ENCODE measurements around the gene CNDP2.

The CNDP2 gene

DNA sequence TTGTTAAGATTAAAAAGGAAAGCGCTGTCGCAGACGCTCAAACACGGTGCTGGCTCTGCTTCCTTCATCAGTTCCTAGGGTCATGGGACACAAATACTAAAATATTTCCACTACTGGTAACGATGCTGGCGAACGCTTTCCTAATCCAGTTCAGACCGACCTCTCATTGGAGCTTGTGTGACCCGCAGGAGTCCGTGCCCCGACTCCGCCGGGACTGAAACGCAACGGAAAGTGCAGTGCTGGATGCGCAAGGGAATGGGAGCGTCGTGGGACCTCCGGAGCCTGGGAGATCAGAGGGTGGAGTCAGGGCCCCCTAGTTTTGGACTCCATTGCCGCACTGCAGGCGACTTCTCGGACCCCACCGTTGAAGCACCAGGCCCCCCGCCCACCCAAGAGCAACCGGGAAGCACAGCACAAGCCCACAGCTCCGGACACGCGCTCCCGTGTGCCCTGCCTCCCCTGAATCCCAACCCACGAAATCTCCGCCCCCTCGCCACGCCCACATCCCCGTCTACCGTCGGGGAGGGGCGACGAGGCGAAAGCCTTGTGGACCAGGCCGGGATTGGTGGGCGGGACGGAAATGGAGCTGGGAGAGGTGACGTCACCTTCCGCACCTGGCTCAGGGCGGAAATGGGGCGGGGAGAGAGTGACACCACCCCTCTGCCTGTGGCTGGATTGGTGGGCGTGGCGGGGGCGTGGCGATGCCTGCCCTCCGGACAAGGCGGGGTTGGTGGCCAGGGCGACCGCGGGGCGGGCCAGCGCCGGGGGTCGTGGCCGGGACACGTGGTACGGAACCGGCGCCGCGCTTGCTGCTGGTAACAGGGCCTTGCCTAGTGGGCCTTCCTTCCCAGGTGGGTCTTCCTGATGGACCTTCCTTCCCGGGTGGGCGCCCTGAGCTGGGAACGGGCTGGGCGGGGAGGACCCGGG is at the start of gene CNDP2:
Gene CNDP2, plus strand, starts transcription at position 783 of the 927 bp plus-strand sequence. CDS start 3,611 bp downstream, outside the sequence.
- TF ChIP-seq, protein P1, sequence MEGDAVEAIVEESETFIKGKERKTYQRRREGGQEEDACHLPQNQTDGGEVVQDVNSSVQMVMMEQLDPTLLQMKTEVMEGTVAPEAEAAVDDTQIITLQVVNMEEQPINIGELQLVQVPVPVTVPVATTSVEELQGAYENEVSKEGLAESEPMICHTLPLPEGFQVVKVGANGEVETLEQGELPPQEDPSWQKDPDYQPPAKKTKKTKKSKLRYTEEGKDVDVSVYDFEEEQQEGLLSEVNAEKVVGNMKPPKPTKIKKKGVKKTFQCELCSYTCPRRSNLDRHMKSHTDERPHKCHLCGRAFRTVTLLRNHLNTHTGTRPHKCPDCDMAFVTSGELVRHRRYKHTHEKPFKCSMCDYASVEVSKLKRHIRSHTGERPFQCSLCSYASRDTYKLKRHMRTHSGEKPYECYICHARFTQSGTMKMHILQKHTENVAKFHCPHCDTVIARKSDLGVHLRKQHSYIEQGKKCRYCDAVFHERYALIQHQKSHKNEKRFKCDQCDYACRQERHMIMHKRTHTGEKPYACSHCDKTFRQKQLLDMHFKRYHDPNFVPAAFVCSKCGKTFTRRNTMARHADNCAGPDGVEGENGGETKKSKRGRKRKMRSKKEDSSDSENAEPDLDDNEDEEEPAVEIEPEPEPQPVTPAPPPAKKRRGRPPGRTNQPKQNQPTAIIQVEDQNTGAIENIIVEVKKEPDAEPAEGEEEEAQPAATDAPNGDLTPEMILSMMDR (conservative IDR thresholded peaks at IDR 0.05; ENCODE audit: low read length) = no peak
- peak within 1 kb of the TSS; percentile 86 for H3K4me3 ChIP-seq (ENCODE audit: low read length)
- DNase-seq (ENCODE audit: low read depth) = peak; percentile 98

DNA sequence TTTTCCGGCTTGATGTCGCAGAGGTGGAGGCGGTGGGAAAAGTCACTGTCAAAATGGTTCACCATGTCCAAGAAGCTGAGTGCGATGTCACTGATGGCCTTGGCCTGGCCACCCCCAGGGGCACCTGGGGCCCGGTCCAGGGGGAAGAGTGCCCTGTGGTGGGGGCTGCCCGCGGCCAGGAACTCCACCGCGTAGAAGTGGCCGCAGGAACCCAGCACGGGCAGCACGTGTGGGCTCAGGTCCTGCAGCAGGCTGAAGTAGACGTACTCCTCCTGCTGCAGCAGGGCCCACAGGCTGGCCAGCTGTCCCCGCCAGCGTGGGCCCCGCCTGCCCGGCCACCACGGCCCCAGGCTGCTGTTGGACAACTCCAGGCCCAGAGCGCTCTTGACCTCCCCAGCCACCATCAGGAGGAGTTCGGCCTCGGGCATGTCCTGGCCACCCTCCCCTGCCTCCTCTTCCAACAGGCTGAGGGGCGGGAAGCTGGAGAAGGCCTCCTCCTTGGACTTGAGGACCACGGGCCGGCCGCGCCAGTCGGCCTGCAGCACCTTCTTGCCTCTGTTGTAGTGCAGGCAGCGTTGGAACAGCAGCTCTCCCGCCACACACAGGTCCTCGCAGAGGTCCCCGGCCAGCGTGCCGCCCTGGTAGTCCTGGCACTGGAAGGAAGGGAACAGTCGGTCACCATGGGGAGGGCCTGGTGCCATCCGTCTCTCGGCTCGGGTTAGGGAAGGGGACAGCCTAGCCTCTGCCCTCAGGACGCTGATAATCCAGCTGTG is 49.3 kb upstream of the CNDP2 start:
- H3K4me3 ChIP-seq (ENCODE audit: low read length) = no peak overlapping the region
- DNase-seq (ENCODE audit: low read depth) = no peak
- TF ChIP-seq, protein P1 (conservative IDR thresholded peaks at IDR 0.05; ENCODE audit: low read length) = no peak

DNA sequence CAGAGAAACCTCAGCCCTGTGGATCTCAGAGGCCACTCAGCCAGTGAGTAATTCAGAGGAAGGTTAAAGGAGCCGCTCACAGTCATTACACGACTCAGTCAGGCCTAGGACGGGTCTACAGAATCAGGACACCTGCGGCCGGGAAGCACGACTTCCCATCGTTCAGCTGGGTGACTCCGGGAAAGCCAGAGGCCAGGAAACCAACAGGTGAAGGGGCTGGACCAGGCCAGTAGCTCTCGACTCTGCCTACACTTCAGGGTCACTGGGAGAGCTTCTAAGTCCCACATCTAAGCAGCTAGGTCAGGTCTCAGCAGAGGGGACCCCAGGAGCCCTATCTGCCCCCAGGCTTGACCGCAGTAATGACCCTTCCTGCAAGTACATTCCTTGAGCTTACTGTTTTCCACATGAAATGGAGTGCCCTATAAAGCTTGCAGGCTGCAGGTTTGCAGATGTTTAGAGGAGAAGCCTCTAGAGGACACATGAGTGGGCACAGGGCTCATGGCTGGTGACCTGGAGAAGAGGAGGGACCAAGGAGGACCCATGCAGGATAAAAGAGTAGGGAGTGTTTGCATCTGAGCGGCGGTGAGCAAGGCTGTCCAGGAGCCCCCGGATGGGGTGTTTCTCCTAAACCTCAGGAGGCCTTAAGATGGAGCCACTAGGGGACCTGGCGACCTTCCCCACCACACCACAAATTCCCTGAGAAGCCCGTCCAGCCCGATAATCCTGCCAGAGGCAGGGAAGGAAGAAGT is 48.6 kb upstream of the CNDP2 start:
- no peak for DNase-seq (ENCODE audit: low read depth)
- TF ChIP-seq, protein P1 (conservative IDR thresholded peaks at IDR 0.05; ENCODE audit: low read length) = no peak
- no peak overlapping the region for H3K4me3 ChIP-seq (ENCODE audit: low read length)

DNA sequence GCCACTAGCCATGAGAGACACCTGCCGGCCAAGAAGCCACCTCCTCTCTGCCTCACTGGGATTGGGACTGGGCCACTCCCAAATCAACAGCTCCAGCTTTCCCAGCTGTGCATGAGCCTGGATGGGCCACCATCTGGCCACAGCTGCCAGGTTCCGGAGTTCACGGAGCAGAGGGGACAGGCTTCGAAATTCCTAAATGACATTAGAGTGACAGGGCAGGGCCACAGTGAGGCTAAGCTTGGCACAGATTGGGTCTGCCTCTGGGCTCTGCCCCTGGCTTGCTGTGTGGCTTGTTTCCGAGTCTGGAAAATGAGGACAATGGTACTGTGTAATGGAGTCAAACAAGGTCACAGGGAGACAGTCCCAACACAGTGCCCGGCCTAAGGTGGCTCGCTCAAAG is 45.5 kb upstream of the CNDP2 start:
- TF ChIP-seq, protein P1 (conservative IDR thresholded peaks at IDR 0.05; ENCODE audit: low read length) = no peak

DNA sequence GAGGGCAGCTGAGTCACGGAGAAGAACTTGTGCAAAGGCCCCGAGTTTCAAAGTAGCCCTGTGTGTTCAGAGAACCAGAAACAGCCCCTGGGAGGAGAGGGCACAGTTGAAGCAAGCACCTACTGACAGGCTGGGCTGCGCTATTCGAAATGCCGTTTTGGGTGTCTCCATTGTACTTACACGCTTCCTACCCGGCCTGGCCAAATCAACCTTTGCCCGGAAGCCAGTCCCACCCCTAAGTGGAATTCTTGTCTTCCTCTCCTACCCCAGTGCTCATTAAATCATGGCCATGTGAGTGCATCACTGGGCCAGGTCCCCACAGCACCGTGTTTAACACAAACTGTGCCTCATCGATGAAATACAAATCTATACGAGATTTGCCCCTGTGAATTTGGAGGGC is 45.0 kb upstream of the CNDP2 start:
- no peak for DNase-seq (ENCODE audit: low read depth)
- no peak overlapping the region for H3K4me3 ChIP-seq (ENCODE audit: low read length)
- TF ChIP-seq, protein P1 (conservative IDR thresholded peaks at IDR 0.05; ENCODE audit: low read length) = no peak

More for the DNA sequence above, 45.5 kb upstream of the CNDP2 start:
- no peak for DNase-seq (ENCODE audit: low read depth)
- no peak overlapping the region for H3K4me3 ChIP-seq (ENCODE audit: low read length)

DNA sequence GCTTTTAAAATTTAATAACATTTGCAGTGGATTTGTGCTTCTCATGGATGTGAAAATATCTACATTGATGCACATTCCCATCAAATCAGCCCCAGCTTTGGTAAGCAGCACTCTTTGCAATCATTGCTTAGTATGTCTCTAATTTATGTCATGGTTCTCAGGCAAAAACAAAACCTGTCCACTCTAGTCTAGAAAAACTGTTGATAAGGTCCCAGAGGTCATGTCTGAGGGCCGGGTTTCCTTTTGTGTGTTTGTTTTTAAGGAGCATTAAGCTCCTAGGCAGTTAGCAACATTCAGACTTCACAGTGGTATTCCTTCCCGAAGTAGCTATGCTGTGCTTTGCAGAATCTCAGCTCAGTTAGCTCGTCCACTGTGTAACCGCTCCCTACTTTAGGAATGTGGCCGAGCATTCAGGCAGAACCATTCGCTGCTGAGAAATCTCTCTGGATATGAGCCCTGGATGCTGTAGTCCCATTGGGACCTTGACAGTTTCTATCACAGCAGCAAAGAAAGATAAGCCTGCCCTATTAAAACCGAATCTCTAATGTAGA is 43.1 kb upstream of the CNDP2 start:
- no peak overlapping the region for H3K4me3 ChIP-seq (ENCODE audit: low read length)
- TF ChIP-seq, protein P1 (conservative IDR thresholded peaks at IDR 0.05; ENCODE audit: low read length) = no peak
- DNase-seq (ENCODE audit: low read depth) = no peak

All from AG10803 (cell line).